ENCODE data around the gene FAM219A. TPM values are rescaled to one million over a fixed set of nuclear protein-coding genes. Genes with fewer than 3 reads are reported as not detected.
"Not testable (repeated sequence)": the region's sequence is repeated elsewhere in the genome, so short reads cannot be mapped to it uniquely, and the experiment has no call there.

FAM219A gene
- total RNA-seq, 1 donor from 2014 or later: 13.4 TPM

DNA sequence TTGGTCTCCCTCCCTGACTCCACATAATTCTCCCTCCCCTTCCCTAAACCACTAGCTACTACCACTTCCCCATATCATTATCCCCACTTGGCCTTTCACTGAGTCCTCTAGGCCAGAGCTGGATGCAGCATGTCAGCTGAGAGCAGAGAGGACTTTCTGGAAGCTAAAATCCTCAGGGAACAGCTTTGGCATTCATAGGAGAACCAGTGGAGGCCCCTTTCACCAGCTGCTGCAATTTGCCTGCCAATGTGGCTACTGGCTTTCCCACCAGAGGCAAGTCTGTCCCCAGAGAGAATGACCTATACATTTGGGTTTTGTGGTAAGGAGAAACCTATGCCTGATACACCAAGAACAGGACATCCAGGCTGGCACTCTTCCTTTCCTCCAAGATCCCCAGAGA is 14.4 kb downstream of the FAM219A start:
- Mint-ChIP-seq H3K27me3 (no peaks in the 10 kb centered on the region), H3K4me1 (ENCODE audit: unreplicated experiment) (peaks cover 16% of the 10 kb centered on the region), H3K4me3 (no peak overlapping the region), H3K9me3 (no peaks in the 10 kb centered on the region), H3K36me3 (no peaks in the 10 kb centered on the region), H3K27ac (no peak overlapping the region)
- DNase-seq (ENCODE audit: extremely low spot score, unreplicated experiment): no peak
- TF ChIP-seq, protein P1, sequence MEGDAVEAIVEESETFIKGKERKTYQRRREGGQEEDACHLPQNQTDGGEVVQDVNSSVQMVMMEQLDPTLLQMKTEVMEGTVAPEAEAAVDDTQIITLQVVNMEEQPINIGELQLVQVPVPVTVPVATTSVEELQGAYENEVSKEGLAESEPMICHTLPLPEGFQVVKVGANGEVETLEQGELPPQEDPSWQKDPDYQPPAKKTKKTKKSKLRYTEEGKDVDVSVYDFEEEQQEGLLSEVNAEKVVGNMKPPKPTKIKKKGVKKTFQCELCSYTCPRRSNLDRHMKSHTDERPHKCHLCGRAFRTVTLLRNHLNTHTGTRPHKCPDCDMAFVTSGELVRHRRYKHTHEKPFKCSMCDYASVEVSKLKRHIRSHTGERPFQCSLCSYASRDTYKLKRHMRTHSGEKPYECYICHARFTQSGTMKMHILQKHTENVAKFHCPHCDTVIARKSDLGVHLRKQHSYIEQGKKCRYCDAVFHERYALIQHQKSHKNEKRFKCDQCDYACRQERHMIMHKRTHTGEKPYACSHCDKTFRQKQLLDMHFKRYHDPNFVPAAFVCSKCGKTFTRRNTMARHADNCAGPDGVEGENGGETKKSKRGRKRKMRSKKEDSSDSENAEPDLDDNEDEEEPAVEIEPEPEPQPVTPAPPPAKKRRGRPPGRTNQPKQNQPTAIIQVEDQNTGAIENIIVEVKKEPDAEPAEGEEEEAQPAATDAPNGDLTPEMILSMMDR (conservative IDR thresholded peaks at IDR 0.05): no peak

DNA sequence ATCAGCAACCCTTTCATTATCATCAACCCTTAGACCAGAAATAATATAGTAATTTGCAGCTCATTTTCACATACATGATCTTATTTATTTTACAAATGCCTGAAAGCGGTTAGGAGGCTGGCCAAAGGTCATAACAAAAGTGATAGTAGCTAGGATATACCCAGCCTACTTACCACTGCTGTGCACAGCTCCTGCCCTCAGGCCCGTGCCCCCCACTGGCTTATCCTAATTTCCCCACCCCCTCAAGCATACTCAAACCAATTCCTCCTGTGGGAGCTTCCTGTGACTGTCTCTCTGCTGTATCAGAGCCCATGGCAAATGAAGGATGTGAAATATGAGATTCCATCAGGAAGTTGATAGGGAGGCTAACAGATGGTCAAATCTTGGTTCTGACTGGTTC is 14.8 kb downstream of the FAM219A start:
- Mint-ChIP-seq H3K4me3 (no peak overlapping the region), H3K27ac (no peak overlapping the region)
- no peak for DNase-seq (ENCODE audit: extremely low spot score, unreplicated experiment)

DNA sequence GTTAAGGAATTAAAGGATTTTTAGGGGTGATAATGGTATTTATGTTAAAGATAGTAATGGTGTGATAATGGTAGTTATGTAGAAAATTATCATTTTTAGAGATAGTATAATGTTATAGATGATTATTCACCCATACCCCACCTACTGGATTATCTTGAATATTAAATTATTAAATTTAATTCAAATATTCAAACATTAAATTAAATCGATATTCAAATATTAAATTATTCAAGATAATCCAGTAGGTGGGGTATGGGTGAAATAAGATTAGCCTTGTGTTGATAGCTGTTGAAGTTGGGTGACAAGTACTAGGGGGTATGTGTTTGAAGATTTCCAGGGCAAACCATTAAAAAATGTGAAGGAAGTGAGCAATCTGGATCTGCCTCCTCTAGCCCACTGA is 15.6 kb downstream of the FAM219A start:
- H3K4me1 Mint-ChIP-seq (ENCODE audit: unreplicated experiment): peaks cover 16% of the 10 kb centered on the region
- TF ChIP-seq, protein P1 (conservative IDR thresholded peaks at IDR 0.05): no peak
- H3K9me3 Mint-ChIP-seq: no peaks in the 10 kb centered on the region
- H3K27ac Mint-ChIP-seq: no peak overlapping the region
- no peaks in the 10 kb centered on the region for H3K36me3 Mint-ChIP-seq
- no peak overlapping the region for H3K4me3 Mint-ChIP-seq
- H3K27me3 Mint-ChIP-seq: no peaks in the 10 kb centered on the region
- DNase-seq (ENCODE audit: extremely low spot score, unreplicated experiment): no peak

More for the DNA sequence above, 14.8 kb downstream of the FAM219A start:
- no peaks in the 10 kb centered on the region for H3K27me3 Mint-ChIP-seq
- H3K36me3 Mint-ChIP-seq: no peaks in the 10 kb centered on the region
- no peaks in the 10 kb centered on the region for H3K9me3 Mint-ChIP-seq
- TF ChIP-seq, protein P1 (conservative IDR thresholded peaks at IDR 0.05): no peak
- peaks cover 16% of the 10 kb centered on the region for H3K4me1 Mint-ChIP-seq (ENCODE audit: unreplicated experiment)

DNA sequence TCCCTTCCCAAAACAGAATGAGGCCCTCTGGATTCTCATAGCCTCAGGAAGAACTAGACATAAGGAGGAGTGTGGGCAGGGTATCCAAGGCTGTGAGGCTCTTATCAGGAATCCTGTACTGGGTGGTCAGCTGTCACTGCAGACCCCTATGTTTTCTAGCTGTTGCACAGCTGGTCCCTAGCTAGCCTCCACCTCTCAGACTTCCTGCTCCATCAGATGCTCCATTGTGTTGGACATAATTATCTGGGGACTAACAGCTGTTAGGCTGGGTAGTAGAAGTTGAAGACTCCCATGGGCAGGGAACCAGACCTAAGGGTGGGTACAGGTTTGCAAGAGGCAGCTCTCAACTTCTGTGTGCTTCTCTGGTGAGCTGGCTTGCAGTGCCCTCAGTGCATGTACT is 18.4 kb downstream of the FAM219A start:
- peaks cover 24% of the 10 kb centered on the region for H3K4me1 Mint-ChIP-seq (ENCODE audit: unreplicated experiment)
- TF ChIP-seq, protein P1 (conservative IDR thresholded peaks at IDR 0.05): no peak
- no peak for DNase-seq (ENCODE audit: extremely low spot score, unreplicated experiment)
- no peak overlapping the region for H3K27ac Mint-ChIP-seq
- H3K27me3 Mint-ChIP-seq: no peaks in the 10 kb centered on the region
- no peak overlapping the region for H3K4me3 Mint-ChIP-seq
- H3K36me3 Mint-ChIP-seq: no peaks in the 10 kb centered on the region
- no peaks in the 10 kb centered on the region for H3K9me3 Mint-ChIP-seq

DNA sequence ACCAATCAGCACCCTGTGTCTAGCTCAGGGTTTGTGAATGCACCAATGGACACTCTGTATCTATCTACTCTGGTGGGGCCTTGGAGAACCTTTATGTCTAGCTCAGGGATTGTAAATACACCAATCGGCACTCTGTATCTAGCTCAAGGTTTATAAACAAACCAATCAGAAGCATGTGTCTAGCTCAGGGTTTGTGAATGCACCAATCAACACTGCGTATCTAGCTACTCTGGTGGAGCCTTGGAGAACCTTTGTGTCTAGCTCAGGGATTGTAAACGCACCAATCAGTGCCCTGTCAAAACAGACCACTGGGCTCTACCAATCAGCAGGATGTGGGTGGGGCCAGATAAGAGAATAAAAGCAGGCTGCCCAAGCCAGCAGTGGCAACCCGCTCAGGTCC is 19.9 kb downstream of the FAM219A start:
- not testable (repeated sequence) for DNase-seq (ENCODE audit: extremely low spot score, unreplicated experiment); H3K27me3 Mint-ChIP-seq; H3K4me3 Mint-ChIP-seq; H3K36me3 Mint-ChIP-seq; H3K27ac Mint-ChIP-seq; H3K9me3 Mint-ChIP-seq
- H3K4me1 Mint-ChIP-seq (ENCODE audit: unreplicated experiment): peaks cover 19% of the 10 kb centered on the region

DNA sequence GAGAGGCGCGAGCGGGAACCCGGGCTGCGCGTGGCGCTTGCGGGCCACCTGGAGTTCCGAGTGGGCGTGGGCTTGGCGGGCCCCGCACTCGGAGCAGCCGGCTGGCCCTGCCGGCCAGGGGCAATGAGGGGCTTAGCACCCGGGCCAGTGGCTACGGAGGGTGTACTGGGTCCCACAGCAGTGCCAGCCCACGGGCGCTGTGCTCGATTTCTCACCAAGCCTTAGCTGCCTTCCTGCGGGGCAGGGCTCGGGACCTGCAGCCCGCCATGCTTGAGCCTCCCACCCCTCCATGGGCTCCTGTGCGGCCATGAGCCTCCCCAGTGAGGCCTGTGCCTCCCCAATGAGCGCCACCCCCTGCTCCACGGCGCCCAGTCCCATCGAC is 20.5 kb downstream of the FAM219A start:
- H3K9me3 Mint-ChIP-seq: not testable (repeated sequence)

More for the DNA sequence above, 20.5 kb downstream of the FAM219A start:
- H3K27ac Mint-ChIP-seq; H3K4me3 Mint-ChIP-seq; H3K27me3 Mint-ChIP-seq; DNase-seq (ENCODE audit: extremely low spot score, unreplicated experiment); H3K36me3 Mint-ChIP-seq: not testable (repeated sequence)
- H3K4me1 Mint-ChIP-seq (ENCODE audit: unreplicated experiment): peaks cover 14% of the 10 kb centered on the region

Data from type B pancreatic cell (in vitro differentiated cells).